AG04449 (cell line): ENCODE results near the gene UST.
"Not testable (repeated sequence)": the region's sequence is repeated elsewhere in the genome, so short reads cannot be mapped to it uniquely, and the experiment has no call there.

Experiments used
- CTCF ChIA-PET: fragments of 350-600 bp; formaldehyde crosslinking; extraction: SDS; loops from one replicate; lab custom pipeline; 2021; ENCODE audit warnings: antibody characterized with exemption; lab: Yijun Ruan, JAX
- POLR2A ChIA-PET: fragments of 400-600, 350-600 bp; formaldehyde crosslinking; extraction: SDS; loops from one replicate; lab custom pipeline; 2020; ENCODE audit warnings: antibody characterized with exemption, inconsistent platforms; lab: Yijun Ruan, JAX
- DNase-seq: peaks from one replicate; pipeline ENCODE4 v3.0.0-alpha.2; 2010; ENCODE audit warnings: low read depth, low spot score
- H3K4me3 ChIP-seq: 2 replicates; pipeline ENCODE4 v1.5.1; 2011; ENCODE audit warnings: low read depth, mild to moderate bottlenecking, control low read depth, low read length
- TF ChIP-seq, protein P1 (sequence below): IDR thresholded peaks from one replicate; pipeline ENCODE4 v1.5.1; 2011; ENCODE audit warnings: mild to moderate bottlenecking, moderate library complexity, low read length, control low read depth, inconsistent platforms; ENCODE audit not compliant: insufficient read depth; ENCODE audit errors: missing control alignments

Gene UST

DNA sequence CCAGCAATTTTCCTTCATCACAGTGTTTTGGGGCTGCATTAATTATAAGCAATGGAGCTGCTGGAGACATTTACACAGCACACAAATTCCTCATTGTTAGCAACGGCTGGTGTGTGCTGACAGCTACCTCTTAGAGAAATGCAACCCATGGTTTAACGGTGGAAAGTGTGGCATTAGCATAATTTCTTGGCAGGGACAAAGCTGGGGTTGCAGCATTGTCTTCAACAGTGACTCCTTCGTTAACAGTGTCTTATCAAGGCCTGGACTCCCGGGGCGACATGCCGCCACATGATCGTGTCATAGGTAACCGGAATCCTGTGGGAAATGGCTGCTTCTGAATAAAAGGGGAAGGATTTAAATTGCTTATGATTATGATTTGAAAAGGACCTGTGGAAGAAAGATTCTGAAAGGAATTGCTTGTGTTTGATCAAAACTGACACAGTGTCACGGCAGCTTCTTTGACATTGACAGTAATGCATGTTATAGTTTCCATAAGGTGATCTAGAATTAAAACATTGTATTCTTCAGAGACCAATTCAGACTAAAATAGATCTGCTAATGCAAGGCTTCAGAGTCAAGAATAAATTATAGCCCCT lies 128.0 kb downstream of the UST start:
- H3K4me3 ChIP-seq = no peak overlapping the region
- ChIA-PET CTCF (interaction anchor here (0.7 kb wide), 1 partner anchor 91 kb away, joined by 3 read pairs; no protein-coding TSS in a partner anchor), POLR2A (no interaction called here)
- TF ChIP-seq, protein P1, sequence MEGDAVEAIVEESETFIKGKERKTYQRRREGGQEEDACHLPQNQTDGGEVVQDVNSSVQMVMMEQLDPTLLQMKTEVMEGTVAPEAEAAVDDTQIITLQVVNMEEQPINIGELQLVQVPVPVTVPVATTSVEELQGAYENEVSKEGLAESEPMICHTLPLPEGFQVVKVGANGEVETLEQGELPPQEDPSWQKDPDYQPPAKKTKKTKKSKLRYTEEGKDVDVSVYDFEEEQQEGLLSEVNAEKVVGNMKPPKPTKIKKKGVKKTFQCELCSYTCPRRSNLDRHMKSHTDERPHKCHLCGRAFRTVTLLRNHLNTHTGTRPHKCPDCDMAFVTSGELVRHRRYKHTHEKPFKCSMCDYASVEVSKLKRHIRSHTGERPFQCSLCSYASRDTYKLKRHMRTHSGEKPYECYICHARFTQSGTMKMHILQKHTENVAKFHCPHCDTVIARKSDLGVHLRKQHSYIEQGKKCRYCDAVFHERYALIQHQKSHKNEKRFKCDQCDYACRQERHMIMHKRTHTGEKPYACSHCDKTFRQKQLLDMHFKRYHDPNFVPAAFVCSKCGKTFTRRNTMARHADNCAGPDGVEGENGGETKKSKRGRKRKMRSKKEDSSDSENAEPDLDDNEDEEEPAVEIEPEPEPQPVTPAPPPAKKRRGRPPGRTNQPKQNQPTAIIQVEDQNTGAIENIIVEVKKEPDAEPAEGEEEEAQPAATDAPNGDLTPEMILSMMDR = no peak
- DNase-seq = no peak

DNA sequence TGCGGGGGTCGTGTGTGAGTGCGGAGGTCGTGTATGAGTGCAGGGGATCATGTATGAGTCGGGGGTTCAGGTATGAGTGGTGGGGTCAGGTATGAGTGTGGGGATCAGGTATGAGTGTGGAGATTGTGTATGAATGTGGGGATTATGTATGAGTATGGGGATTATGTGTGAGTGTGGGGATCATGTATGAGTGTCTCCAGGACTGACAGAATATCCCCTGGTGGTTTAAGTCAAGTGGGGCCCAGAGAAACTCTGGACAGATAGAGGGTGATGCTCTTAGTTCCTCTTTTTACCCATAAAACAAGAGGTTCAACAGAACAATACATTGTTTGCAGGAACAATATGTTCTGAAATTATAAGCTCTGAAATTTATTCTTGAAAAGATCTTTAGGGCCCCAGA lies 131.9 kb downstream of the UST start:
- H3K4me3 ChIP-seq = no peak overlapping the region
- ChIA-PET CTCF (interaction anchor here (1.4 to 1.6 kb wide), 2 partner anchors 11 to 69 kb away, joined by 4 to 5 read pairs; no protein-coding TSS in a partner anchor), POLR2A (no interaction called here)
- TF ChIP-seq, protein P1 = no peak
- no peak for DNase-seq

DNA sequence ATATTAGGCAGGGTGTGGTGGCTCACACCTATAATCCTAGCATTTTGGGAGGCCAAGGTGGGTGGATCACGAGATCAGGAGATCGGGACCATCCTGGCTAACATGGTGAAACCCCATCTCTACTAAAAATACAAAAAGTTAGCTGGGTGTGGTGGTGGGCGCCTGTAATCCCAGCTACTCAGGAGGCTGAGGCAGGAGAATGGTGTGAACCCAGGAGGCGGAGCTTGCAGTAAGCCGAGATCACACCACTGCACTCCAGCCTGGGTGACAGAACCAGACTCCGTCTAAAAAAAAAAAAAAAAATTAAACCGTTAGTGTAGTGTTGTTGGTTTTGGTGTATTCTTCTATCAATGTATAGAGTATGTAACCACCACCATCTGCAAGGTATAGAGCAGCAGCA lies 133.9 kb downstream of the UST start:
- H3K4me3 ChIP-seq, POLR2A ChIA-PET, DNase-seq, CTCF ChIA-PET: not testable (repeated sequence)

DNA sequence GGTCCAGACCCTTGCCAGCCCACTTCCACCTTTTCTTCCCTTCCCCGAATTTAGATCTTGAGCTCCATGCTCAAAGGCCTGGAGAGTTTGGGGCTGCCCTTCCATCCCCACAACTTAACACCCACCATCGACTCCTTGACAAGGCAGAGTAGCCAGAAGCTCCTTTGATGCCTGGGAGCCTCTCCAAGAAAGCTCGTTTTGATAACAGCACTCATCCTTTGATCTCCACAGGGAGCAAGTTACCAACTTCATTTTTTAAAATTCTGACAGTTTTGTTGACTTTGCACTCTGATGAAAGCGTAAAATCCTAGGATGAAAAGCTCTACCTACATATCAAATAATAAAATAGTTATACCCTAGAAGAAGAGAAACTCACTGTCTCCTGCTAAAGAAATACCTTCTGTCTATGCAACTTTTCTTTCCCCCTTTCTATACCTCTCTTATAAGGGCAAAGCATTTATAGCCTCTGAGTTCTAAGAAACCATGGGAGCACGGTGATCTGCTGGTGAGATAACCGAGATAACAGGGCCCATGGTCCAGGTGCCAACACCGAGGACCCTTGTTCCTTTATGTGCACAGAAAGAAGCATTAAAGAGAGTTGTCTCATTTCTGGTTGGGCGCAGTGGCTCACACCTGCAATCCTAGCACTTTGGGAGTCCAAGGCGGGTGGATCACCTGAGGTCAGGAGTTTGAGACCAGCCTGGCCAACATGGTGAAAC lies 134.9 kb downstream of the UST start:
- TF ChIP-seq, protein P1 = no peak
- ChIA-PET CTCF (no interaction called here), POLR2A (no interaction called here)
- no peak overlapping the region for H3K4me3 ChIP-seq
- DNase-seq = no peak

DNA sequence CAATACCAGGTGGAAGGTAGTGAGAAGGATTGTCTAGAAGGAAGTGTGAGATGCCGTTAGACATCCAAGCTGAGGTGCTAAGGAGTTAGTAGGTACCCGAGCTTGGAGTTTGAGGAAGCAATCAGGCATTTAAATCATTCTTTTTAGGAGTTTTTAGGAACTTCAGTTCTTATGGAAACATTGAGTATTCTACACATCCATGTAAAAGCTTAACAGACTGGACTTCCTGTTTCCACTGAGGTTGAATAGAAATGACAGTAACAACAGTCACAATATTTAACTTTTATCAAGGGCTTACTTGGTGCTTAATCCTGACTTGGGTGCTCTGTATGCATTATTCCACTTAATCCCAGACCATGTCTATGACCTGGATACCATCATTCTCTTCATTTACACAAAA lies 136.4 kb downstream of the UST start:
- ChIA-PET POLR2A (no interaction called here), CTCF (no interaction called here)
- H3K4me3 ChIP-seq = no peak overlapping the region
- no peak for DNase-seq
- TF ChIP-seq, protein P1 = no peak

DNA sequence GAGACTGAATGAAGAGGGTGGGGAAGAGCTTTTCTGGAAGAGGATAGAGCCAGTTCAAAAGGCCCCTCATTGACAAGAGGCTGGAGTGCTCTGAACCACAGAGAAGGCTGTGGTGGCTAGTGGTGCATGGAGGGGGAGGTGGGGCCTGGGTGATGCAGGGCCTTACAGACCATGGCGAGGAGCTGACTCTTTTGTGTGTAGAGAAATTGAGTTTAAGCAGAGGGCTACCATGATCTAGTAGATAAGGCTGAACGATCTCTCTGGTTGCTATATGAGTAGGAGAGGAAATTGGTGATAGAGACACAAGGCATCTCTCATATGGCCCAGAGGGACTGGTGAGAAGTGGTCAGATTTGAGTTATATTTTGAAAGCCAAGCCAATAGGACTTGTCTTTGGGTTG lies 137.6 kb downstream of the UST start:
- TF ChIP-seq, protein P1 = no peak
- ChIA-PET CTCF (no interaction called here), POLR2A (no interaction called here)
- no peak overlapping the region for H3K4me3 ChIP-seq
- DNase-seq = no peak
